ENCODE results near the gene DDX39A. TPM values are rescaled to one million over a fixed set of nuclear protein-coding genes. Genes with fewer than 3 reads are reported as not detected.

DDX39A gene
- total RNA-seq, 2 experiments from 2014 or later, result 296 to 299 TPM

DNA sequence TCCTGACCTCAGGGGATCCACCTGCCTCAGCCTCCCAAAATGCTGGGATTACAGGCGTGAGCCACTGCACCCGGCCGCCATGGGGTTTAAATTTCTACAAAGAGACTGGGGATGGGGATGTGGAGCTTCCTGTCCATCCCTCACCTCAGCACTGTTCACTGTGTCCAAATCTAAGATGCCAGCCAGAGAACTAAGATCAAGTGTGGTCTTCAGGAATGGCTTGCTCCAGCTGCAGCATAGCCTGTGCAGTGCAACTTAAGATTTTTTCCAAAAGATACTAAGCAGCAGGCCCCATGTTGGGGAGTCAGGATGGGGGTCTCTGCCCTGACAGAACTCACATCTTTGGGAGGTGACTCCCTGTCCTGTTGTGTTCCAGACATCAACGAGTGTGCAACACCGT, 28.6 kb downstream of the DDX39A start:
- H3K4me3 Mint-ChIP-seq, result no peak overlapping the region
- peaks cover 71% of the 10 kb centered on the region for H3K36me3 Mint-ChIP-seq (ENCODE audit: low read depth)
- CTCF ChIA-PET, result no interaction called here

GRCh38 chr19:14385492-14385891, 33.6 kb downstream of the DDX39A start:
- ChIA-PET CTCF (interaction anchor here (0.7 to 7.5 kb wide), 3 partner anchors 23 to 185 kb away, joined by 3 to 57 read pairs (median 4); no protein-coding TSS in a partner anchor), POLR2A (interaction anchor here (8.6 kb wide), 1 partner anchor 18 kb away, joined by 240 read pairs; no protein-coding TSS in a partner anchor)
- Histone ChIP-seq H3K9me3 (ENCODE audit: control insufficient read depth in 1 of 2, insufficient read depth in 1 of 2, low read length in 2 of 2) (no peaks in the 10 kb centered on the region), H3K27ac (ENCODE audit: low read depth in 1 of 2, low read length in 2 of 2) (peak overlapping the region; percentile 96 to 99), H3K36me3 (ENCODE audit: insufficient read depth, low read length) (peaks cover 33% of the 10 kb centered on the region), H3K4me3 (ENCODE audit: low read length) (peak overlapping the region; percentile 92), H3K27me3 (ENCODE audit: control insufficient read depth in 1 of 2, insufficient read depth in 2 of 2, low read length in 2 of 2) (no peaks in the 10 kb centered on the region), H3K4me1 (ENCODE audit: insufficient read depth, low read length) (peaks cover 65% of the 10 kb centered on the region)
- peaks cover 61% of the 10 kb centered on the region for H3K36me3 Mint-ChIP-seq (ENCODE audit: low read depth)
- ATAC-seq (ENCODE audit: poor library complexity) (no peak), DNase-seq (peak in 3 of 14 experiments; percentile 49 to 64 (median 60))
- H3K4me1 Mint-ChIP-seq (ENCODE audit: low read depth), result peaks cover 38% of the 10 kb centered on the region
- no peaks in the 10 kb centered on the region for H3K27me3 Mint-ChIP-seq
- H3K9me3 Mint-ChIP-seq, result no peaks in the 10 kb centered on the region
- intact Hi-C loops (cut with DNase I, micrococcal nuclease), result loop anchor here in 1 of 2 experiments (2.0 kb wide), 1 partner anchor 15 kb away; no protein-coding TSS in a partner anchor
- H3K27ac Mint-ChIP-seq, result peak overlapping the region; percentile 94
- no peak for TF ChIP-seq CTCF (IDR thresholded peaks at IDR 0.05)
- H3K4me3 Mint-ChIP-seq, result peak overlapping the region; percentile 93

More for the DNA sequence above, 28.6 kb downstream of the DDX39A start:
- H3K4me3 ChIP-seq (ENCODE audit: low read length), result no peak overlapping the region
- ATAC-seq (ENCODE audit: poor library complexity) (no peak), DNase-seq (no peak)
- intact Hi-C loops (cut with DNase I, micrococcal nuclease), result no loop called here
- POLR2A ChIA-PET, result no interaction called here
- Mint-ChIP-seq H3K9me3 (no peaks in the 10 kb centered on the region), H3K4me1 (ENCODE audit: low read depth) (peaks cover 5% of the 10 kb centered on the region), H3K27ac (peak overlapping the region; percentile 73), H3K27me3 (no peaks in the 10 kb centered on the region)
- peaks cover 42% of the 10 kb centered on the region for H3K4me1 ChIP-seq (ENCODE audit: insufficient read depth, low read length)
- H3K9me3 ChIP-seq (ENCODE audit: control insufficient read depth in 1 of 2, insufficient read depth in 1 of 2, low read length in 2 of 2), result no peaks in the 10 kb centered on the region
- no peak for TF ChIP-seq CTCF (IDR thresholded peaks at IDR 0.05)
- H3K27ac ChIP-seq (ENCODE audit: low read depth in 1 of 2, low read length in 2 of 2), result no peak overlapping the region
- peaks cover 74% of the 10 kb centered on the region for H3K36me3 ChIP-seq (ENCODE audit: insufficient read depth, low read length)
- H3K27me3 ChIP-seq (ENCODE audit: control insufficient read depth in 1 of 2, insufficient read depth in 2 of 2, low read length in 2 of 2), result no peaks in the 10 kb centered on the region

DNA sequence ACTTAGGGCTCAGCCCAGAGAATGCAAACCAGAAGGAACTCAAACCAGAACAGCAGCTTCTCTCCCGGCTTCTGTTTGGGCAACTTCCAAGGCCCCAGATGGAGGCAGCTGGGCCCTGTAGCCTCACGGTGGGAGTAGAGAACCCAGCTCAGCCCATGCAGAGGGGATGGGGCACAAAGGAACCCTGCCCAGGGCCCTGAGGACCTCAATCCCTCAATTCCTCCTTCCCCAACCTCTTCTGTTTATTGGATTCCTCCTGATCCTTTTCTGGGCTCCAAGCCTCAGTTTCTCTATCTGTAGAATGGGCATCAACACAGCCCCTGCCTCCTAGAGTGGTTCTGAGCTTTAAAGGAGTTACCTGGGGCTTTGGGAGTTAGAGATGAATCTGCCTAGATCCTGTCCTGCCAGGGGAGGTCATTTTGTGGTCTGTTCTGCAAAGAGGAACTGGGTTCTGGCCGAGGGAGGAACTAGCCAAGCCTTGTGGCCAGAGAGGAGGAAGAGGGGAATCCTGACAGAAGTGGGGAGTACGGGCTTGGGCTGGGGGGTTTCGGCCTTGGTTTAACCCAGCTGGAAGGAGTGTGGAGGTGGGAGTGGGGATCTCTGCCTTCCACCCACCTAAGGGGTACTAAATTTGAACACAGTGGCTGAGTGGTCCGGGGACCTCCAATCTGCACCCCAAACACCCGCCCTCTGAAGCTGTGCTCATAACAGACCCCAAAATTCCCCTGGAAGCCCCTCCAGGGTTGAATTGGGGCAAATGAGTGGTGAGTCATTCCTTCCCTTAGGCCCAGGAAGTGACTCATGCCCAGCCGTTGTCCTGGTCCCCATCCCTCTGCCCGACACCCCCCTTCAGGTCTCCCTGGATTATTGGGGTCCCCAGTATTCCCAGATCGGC, 35.2 kb downstream of the DDX39A start:
- peak overlapping the region; percentile 92 for H3K4me3 ChIP-seq (ENCODE audit: low read length)
- Mint-ChIP-seq H3K9me3 (no peaks in the 10 kb centered on the region), H3K27ac (peak overlapping the region; percentile 94), H3K4me3 (peak overlapping the region; percentile 93), H3K4me1 (ENCODE audit: low read depth) (peaks cover 52% of the 10 kb centered on the region), H3K27me3 (no peaks in the 10 kb centered on the region), H3K36me3 (ENCODE audit: low read depth) (peaks cover 47% of the 10 kb centered on the region)
- ATAC-seq (ENCODE audit: poor library complexity), result no peak
- no peaks in the 10 kb centered on the region for H3K27me3 ChIP-seq (ENCODE audit: control insufficient read depth in 1 of 2, insufficient read depth in 2 of 2, low read length in 2 of 2)
- H3K9me3 ChIP-seq (ENCODE audit: control insufficient read depth in 1 of 2, insufficient read depth in 1 of 2, low read length in 2 of 2), result no peaks in the 10 kb centered on the region
- peaks cover 24% of the 10 kb centered on the region for H3K36me3 ChIP-seq (ENCODE audit: insufficient read depth, low read length)
- DNase-seq, result peak in 5 of 14 experiments; percentile 46 to 84 (median 79)
- intact Hi-C loops (cut with DNase I, micrococcal nuclease), result loop anchor here in 1 of 2 experiments (2.0 kb wide), 1 partner anchor 17 kb away; no protein-coding TSS in a partner anchor
- no peak for TF ChIP-seq CTCF (IDR thresholded peaks at IDR 0.05)
- peak overlapping the region; percentile 96 to 99 for H3K27ac ChIP-seq (ENCODE audit: low read depth in 1 of 2, low read length in 2 of 2)
- ChIA-PET POLR2A (interaction anchor here (0.8 to 8.6 kb wide), 6 partner anchors 9 to 247 kb away, joined by 3 to 240 read pairs (median 5); partner anchors contain the start of gene ASF1B), CTCF (interaction anchor here (0.6 to 7.5 kb wide), 8 partner anchors 14 to 247 kb away, joined by 3 to 57 read pairs (median 10); partner anchors contain the start of gene ASF1B)
- H3K4me1 ChIP-seq (ENCODE audit: insufficient read depth, low read length), result peaks cover 81% of the 10 kb centered on the region
